Endothelial cell (in vitro differentiated cells): Measurements from ENCODE around the gene SLIT1. TPM values are rescaled to one million over a fixed set of nuclear protein-coding genes. Genes with fewer than 3 reads are reported as not detected.

Experiments
- DNase-seq: peaks from one replicate; pipeline ENCODE4 v3.0.0; 2021; ENCODE audit warnings: low spot score
- H3K27ac Mint-ChIP-seq: one replicate; pipeline ENCODE4 v1.8.0; 2021; ENCODE audit warnings: mixed read lengths, inconsistent platforms; ENCODE audit not compliant: unreplicated experiment
- H3K27me3 Mint-ChIP-seq: one replicate; pipeline ENCODE4 v1.8.0; 2021; ENCODE audit warnings: mild to moderate bottlenecking, moderate library complexity, mixed read lengths, inconsistent platforms; ENCODE audit not compliant: unreplicated experiment
- H3K36me3 Mint-ChIP-seq: one replicate; pipeline ENCODE4 v1.8.0; 2021; ENCODE audit warnings: mild to moderate bottlenecking, low read depth, mixed read lengths, inconsistent platforms; ENCODE audit not compliant: unreplicated experiment
- H3K4me1 Mint-ChIP-seq: one replicate; pipeline ENCODE4 v1.8.0; 2021; ENCODE audit warnings: mild to moderate bottlenecking, mixed read lengths, inconsistent platforms; ENCODE audit not compliant: unreplicated experiment
- H3K4me3 Mint-ChIP-seq: one replicate; pipeline ENCODE4 v1.8.0; 2021; ENCODE audit warnings: mild to moderate bottlenecking, mixed read lengths, inconsistent platforms; ENCODE audit not compliant: unreplicated experiment
- H3K9me3 Mint-ChIP-seq: one replicate; pipeline ENCODE4 v1.8.0; 2021; ENCODE audit warnings: mixed read lengths, inconsistent platforms; ENCODE audit not compliant: unreplicated experiment
- CTCF ChIP-seq: fragments of 200-600 bp; sonication (generic); IDR thresholded peaks from one replicate; pipeline ENCODE4 v1.5.0; 2021; ENCODE audit warnings: antibody characterized with exemption; ENCODE audit not compliant: unreplicated experiment
- total RNA-seq: library from RNA; stranded (reverse); fragmentation: NEBNext Ultra II Directional; extraction: Animal tissue kit (Norgen Biotek cat#: 25700); gene quantifications from one replicate; pipeline ENCODE4 v1.2.1, GENCODE V29; 2021; ENCODE audit not compliant: unreplicated experiment

Gene SLIT1
- total RNA-seq, 1 donor from 2014 or later = 0.54 TPM

GRCh38 chr10:97179731-97180362 is 5.9 kb downstream of the SLIT1 start:
- H3K27ac Mint-ChIP-seq = no peak overlapping the region
- no peaks in the 10 kb centered on the region for H3K36me3 Mint-ChIP-seq
- peaks cover 3% of the 10 kb centered on the region for H3K4me1 Mint-ChIP-seq
- no peaks in the 10 kb centered on the region for H3K9me3 Mint-ChIP-seq
- peak; percentile 55 for DNase-seq
- H3K4me3 Mint-ChIP-seq = no peak overlapping the region
- TF ChIP-seq CTCF = no peak
- peaks cover 14% of the 10 kb centered on the region for H3K27me3 Mint-ChIP-seq

GRCh38 chr10:97179311-97179710 is 6.4 kb downstream of the SLIT1 start:
- Mint-ChIP-seq H3K4me3 (no peak overlapping the region), H3K27ac (no peak overlapping the region), H3K9me3 (no peaks in the 10 kb centered on the region), H3K4me1 (no peaks in the 10 kb centered on the region), H3K27me3 (peaks cover 12% of the 10 kb centered on the region), H3K36me3 (no peaks in the 10 kb centered on the region)
- no peak for DNase-seq
- no peak for TF ChIP-seq CTCF

- Mint-ChIP-seq H3K9me3 (no peaks in the 10 kb centered on the region), H3K4me1 (no peaks in the 10 kb centered on the region), H3K27me3 (peaks cover 10% of the 10 kb centered on the region), H3K36me3 (no peaks in the 10 kb centered on the region), H3K4me3 (no peak overlapping the region), H3K27ac (no peak overlapping the region)
- no peak for TF ChIP-seq CTCF
- DNase-seq = no peak
Measured at GRCh38 chr10:97178074-97178473, 7.7 kb downstream of the SLIT1 start.

- no peaks in the 10 kb centered on the region for H3K4me1 Mint-ChIP-seq
- no peak for TF ChIP-seq CTCF
- no peak for DNase-seq
- H3K9me3 Mint-ChIP-seq = no peaks in the 10 kb centered on the region
- H3K27ac Mint-ChIP-seq = no peak overlapping the region
- H3K4me3 Mint-ChIP-seq = no peak overlapping the region
- peaks cover 11% of the 10 kb centered on the region for H3K27me3 Mint-ChIP-seq
- H3K36me3 Mint-ChIP-seq = no peaks in the 10 kb centered on the region
Measured at GRCh38 chr10:97176226-97176625, 9.5 kb downstream of the SLIT1 start.

GRCh38 chr10:97175586-97175985 is 10.2 kb downstream of the SLIT1 start:
- H3K4me3 Mint-ChIP-seq = no peak overlapping the region
- TF ChIP-seq CTCF = no peak
- H3K27ac Mint-ChIP-seq = no peak overlapping the region
- DNase-seq = no peak
- peaks cover 10% of the 10 kb centered on the region for H3K27me3 Mint-ChIP-seq
- no peaks in the 10 kb centered on the region for H3K9me3 Mint-ChIP-seq
- H3K36me3 Mint-ChIP-seq = no peaks in the 10 kb centered on the region
- peaks cover under 1% of the 10 kb centered on the region for H3K4me1 Mint-ChIP-seq
